Hepatocyte (in vitro differentiated cells): ENCODE measurements around the gene FOXO6. TPM values are rescaled to one million over a fixed set of nuclear protein-coding genes. Genes with fewer than 3 reads are reported as not detected.

Experiments
- DNase-seq: peaks from one replicate; pipeline ENCODE4 v3.0.0-alpha.2; 2016; ENCODE audit warnings: low spot score
- H2AFZ ChIP-seq: fragments of 200-600 bp; sonication (generic); 2 replicates; pipeline ENCODE4 v1.6.0; 2016; ENCODE audit warnings: antibody characterized with exemption, mild to moderate bottlenecking
- H3K27ac ChIP-seq: fragments of 200-600 bp; sonication (generic); 2 replicates; pipeline ENCODE4 v1.5.1; 2016; ENCODE audit warnings: mild to moderate bottlenecking
- H3K27me3 ChIP-seq: fragments of 200-600 bp; sonication (generic); 2 replicates; pipeline ENCODE4 v1.6.1; 2016
- H3K36me3 ChIP-seq: fragments of 200-600 bp; sonication (generic); replicated peaks from 2 replicates; pipeline ENCODE4 v1.5.1; 2016; ENCODE audit warnings: low read depth; ENCODE audit not compliant: insufficient read depth
- H3K4me1 ChIP-seq: fragments of 200-600 bp; sonication (generic); 2 replicates; pipeline ENCODE4 v1.5.1; 2016; ENCODE audit warnings: mild to moderate bottlenecking, moderate library complexity; ENCODE audit not compliant: insufficient read depth
- H3K4me2 ChIP-seq: fragments of 200-600 bp; sonication (generic); 2 replicates; pipeline ENCODE4 v1.6.0; 2016
- H3K4me3 ChIP-seq: fragments of 200-600 bp; sonication (generic); 2 replicates; pipeline ENCODE4 v1.5.1; 2016; ENCODE audit warnings: mild to moderate bottlenecking
- H3K79me2 ChIP-seq: fragments of 200-600 bp; sonication (generic); 2 replicates; pipeline ENCODE4 v1.6.0; 2017; ENCODE audit warnings: mild to moderate bottlenecking
- H3K9me2 ChIP-seq: fragments of 200-600 bp; sonication (generic); replicated peaks from 2 replicates; pipeline ENCODE4 v1.6.0; 2017; ENCODE audit warnings: mild to moderate bottlenecking; ENCODE audit not compliant: insufficient read depth
- H3K9me3 ChIP-seq: fragments of 200-600 bp; sonication (generic); 2 replicates; pipeline ENCODE4 v1.5.1; 2016; ENCODE audit warnings: low read depth, mild to moderate bottlenecking
- H4K20me1 ChIP-seq: fragments of 200-600 bp; sonication (generic); 2 replicates; pipeline ENCODE4 v1.6.0; 2016; ENCODE audit warnings: mild to moderate bottlenecking; ENCODE audit not compliant: insufficient read depth, poor library complexity, severe bottlenecking
- CTCF ChIP-seq: fragments of 200-600 bp; sonication (generic); IDR thresholded peaks from 2 replicates; pipeline ENCODE4 v1.5.1; 2016; ENCODE audit warnings: antibody characterized with exemption, mild to moderate bottlenecking; ENCODE audit not compliant: poor library complexity
- EZH2 ChIP-seq: fragments of 200-600 bp; sonication (generic); IDR thresholded peaks from 2 replicates; pipeline ENCODE4 v1.6.1; 2016; ENCODE audit warnings: antibody characterized with exemption, mild to moderate bottlenecking, borderline replicate concordance
- EZH2phosphoT487 ChIP-seq: fragments of 200-600 bp; sonication (generic); IDR thresholded peaks from one replicate; pipeline ENCODE4 v1.6.1; 2018; ENCODE audit warnings: antibody characterized with exemption, mild to moderate bottlenecking, low read depth, moderate library complexity; ENCODE audit not compliant: unreplicated experiment, severe bottlenecking
- WGBS: methylation state at CpG from one replicate; pipeline ENCODE4 v1.1.6; 2016; ENCODE audit warnings: low lambda C conversion rate; ENCODE audit errors: missing lambda C conversion rate; 5-methylcytosine and 5-hydroxymethylcytosine counted together
- polyA plus RNA-seq: library from polyadenylated mRNA; unstranded; fragments of >200 nt; fragmentation: Nextera tagmentation; extraction: Ambion mirVana; gene quantifications from 2 replicates; pipeline ENCODE4 v1.2.1, GENCODE V29; 2016
- total RNA-seq: library from RNA; depleted of rRNA; stranded (reverse); fragments of >200 nt; gene quantifications from 2 replicates; pipeline ENCODE4 v1.2.3, GENCODE V29; 2014

FOXO6 gene
- total and polyA plus RNA-seq, 2 experiments from 2014 or later: 0.80 to 5.0 TPM

GRCh38 chr1:41408691-41409090 is 47.5 kb downstream of the FOXO6 start:
- peaks cover 29% of the 10 kb centered on the region for H3K27me3 ChIP-seq

GRCh38 chr1:41409825-41410224 is 48.6 kb downstream of the FOXO6 start:
- Histone ChIP-seq H3K9me2 (no peaks in the 10 kb centered on the region), H3K79me2 (no peaks in the 10 kb centered on the region), H4K20me1 (no peaks in the 10 kb centered on the region), H3K27me3 (peaks cover 24% of the 10 kb centered on the region), H3K27ac (no peak overlapping the region), H3K4me2 (no peak overlapping the region), H3K4me3 (no peak overlapping the region), H3K36me3 (no peaks in the 10 kb centered on the region), H2AFZ (no peak overlapping the region), H3K9me3 (no peaks in the 10 kb centered on the region), H3K4me1 (no peaks in the 10 kb centered on the region)
- WGBS: 78% methylated on average over 7 of the region's 7 CpGs
- TF ChIP-seq EZH2phosphoT487: no peak
- no peak for DNase-seq

More at GRCh38 chr1:41408691-41409090, 47.5 kb downstream of the FOXO6 start:
- no peak overlapping the region for H3K4me3 ChIP-seq
- no peak overlapping the region for H3K27ac ChIP-seq
- H4K20me1 ChIP-seq: no peaks in the 10 kb centered on the region
- H3K9me3 ChIP-seq: no peaks in the 10 kb centered on the region
- no peak overlapping the region for H3K4me2 ChIP-seq
- TF ChIP-seq CTCF (no peak), EZH2 (no peak), EZH2phosphoT487 (no peak)
- no peaks in the 10 kb centered on the region for H3K9me2 ChIP-seq
- H3K79me2 ChIP-seq: no peaks in the 10 kb centered on the region
- H3K4me1 ChIP-seq: peaks cover 4% of the 10 kb centered on the region
- no peaks in the 10 kb centered on the region for H3K36me3 ChIP-seq
- H2AFZ ChIP-seq: no peak overlapping the region
- DNase-seq: no peak
- WGBS: 68% methylated on average over 6 of the region's 6 CpGs

GRCh38 chr1:41410462-41410861 is 49.2 kb downstream of the FOXO6 start:
- Histone ChIP-seq H3K79me2 (no peaks in the 10 kb centered on the region), H2AFZ (no peak overlapping the region), H3K9me3 (no peaks in the 10 kb centered on the region), H4K20me1 (no peaks in the 10 kb centered on the region), H3K36me3 (no peaks in the 10 kb centered on the region), H3K4me1 (no peaks in the 10 kb centered on the region), H3K27me3 (peaks cover 24% of the 10 kb centered on the region), H3K4me3 (no peak overlapping the region), H3K27ac (no peak overlapping the region), H3K4me2 (no peak overlapping the region), H3K9me2 (no peaks in the 10 kb centered on the region)
- 95% methylated on average over 3 of the region's 3 CpGs for WGBS
- DNase-seq: no peak
- TF ChIP-seq EZH2phosphoT487 (no peak), CTCF (no peak), EZH2 (no peak)

- TF ChIP-seq CTCF (no peak), EZH2 (no peak), EZH2phosphoT487 (no peak)
- no peaks in the 10 kb centered on the region for H3K4me1 ChIP-seq
- no peak overlapping the region for H3K4me3 ChIP-seq
- H3K9me2 ChIP-seq: no peaks in the 10 kb centered on the region
- WGBS: 91% methylated on average over 3 of the region's 3 CpGs
- no peak overlapping the region for H2AFZ ChIP-seq
- no peaks in the 10 kb centered on the region for H3K79me2 ChIP-seq
- H3K27me3 ChIP-seq: peaks cover 24% of the 10 kb centered on the region
- H3K27ac ChIP-seq: no peak overlapping the region
- no peak overlapping the region for H3K4me2 ChIP-seq
- H3K36me3 ChIP-seq: no peaks in the 10 kb centered on the region
- no peaks in the 10 kb centered on the region for H4K20me1 ChIP-seq
- no peak for DNase-seq
- no peaks in the 10 kb centered on the region for H3K9me3 ChIP-seq
These were observed 50.0 kb downstream of the FOXO6 start for GRCh38 chr1:41411229-41411628.
